GM03348 (cell line): ENCODE data around the gene PBLD.
"Not testable (repeated sequence)": the region's sequence is repeated elsewhere in the genome, so short reads cannot be mapped to it uniquely, and the experiment has no call there.

Experiments
- DNase-seq: peaks from one replicate; pipeline ENCODE4 v3.0.0; 2012; ENCODE audit warnings: low spot score

Gene PBLD

DNA sequence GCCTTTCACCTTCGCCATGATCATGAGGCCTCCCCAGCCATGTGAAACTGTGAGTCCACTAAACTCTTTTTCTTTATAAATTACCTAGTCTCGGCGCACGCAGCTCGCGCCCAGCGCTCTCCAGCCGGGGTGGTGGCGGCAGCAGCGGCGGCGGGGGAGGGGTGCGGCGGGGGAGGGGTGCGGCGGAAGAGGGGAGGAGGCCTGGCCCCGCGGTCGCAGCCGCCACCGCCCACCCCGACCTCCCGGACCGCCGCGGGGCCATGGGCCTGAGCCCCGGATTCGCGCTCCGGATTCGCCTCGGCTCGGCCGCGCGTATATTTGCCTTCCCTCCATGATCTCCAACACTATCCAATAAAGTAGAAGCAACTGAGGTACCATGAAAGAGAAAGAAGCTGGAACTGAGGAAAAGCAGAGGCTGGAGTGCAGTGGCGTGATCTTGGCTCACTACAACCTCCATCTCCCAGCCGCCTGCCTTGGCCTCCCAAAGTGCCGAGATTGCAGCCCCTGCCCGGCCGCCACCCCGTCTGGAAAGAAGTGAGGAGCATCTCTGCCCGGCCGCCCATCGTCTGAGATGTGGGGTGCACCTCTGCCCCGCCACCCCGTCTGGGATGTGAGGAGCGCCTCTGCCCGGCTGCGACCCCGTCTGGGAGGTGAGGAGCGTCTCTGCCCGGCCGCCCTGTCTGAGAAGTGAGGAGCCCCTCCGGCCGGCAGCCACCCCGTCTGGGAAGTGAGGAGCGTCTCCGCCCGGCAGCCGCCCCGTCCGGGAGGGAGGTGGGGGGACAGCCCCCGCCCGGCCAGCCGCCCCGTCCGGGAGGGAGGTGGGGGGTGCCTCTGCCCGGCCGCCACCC, 53.6 kb downstream of the PBLD start:
- DNase-seq, result not testable (repeated sequence)

DNA sequence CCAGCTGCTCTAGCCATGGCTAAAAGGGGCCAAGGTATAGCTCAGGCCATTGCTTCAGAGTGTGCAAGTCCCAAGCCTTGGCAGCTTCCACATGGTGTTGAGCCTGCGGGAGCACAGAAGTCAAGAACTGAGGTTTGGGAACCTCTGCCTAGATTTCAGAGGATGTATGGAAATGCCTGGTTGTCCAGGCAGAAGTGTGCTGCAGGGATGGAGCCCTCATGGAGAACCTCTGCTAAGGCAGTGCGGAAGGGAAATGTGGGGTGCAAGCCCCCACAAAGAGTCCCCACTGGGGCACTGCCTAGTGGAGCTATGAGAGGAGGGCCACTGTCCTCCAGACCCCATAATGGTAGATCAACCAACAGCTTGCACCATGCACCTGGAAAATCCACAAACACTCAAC, 54.9 kb downstream of the PBLD start:
- DNase-seq, result not testable (repeated sequence)

DNA sequence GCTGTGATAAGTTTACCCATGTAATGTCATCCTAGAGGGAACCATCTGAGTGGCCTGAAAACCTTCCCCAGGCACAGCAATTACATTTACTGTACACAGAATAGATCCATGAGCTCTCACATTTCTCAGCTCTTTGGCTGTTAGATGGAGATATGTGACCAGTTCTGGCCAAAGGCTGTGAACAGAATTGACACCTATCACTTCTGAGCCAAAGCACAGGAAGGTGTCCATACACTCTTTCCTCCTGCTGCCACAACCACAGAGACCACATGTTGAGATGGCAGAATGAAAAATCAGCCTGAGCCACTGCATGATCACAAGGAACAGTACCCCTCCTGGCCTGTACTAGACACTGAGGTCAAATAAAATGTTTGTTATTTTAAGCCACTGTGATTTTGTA, 56.5 kb downstream of the PBLD start:
- no peak for DNase-seq

DNA sequence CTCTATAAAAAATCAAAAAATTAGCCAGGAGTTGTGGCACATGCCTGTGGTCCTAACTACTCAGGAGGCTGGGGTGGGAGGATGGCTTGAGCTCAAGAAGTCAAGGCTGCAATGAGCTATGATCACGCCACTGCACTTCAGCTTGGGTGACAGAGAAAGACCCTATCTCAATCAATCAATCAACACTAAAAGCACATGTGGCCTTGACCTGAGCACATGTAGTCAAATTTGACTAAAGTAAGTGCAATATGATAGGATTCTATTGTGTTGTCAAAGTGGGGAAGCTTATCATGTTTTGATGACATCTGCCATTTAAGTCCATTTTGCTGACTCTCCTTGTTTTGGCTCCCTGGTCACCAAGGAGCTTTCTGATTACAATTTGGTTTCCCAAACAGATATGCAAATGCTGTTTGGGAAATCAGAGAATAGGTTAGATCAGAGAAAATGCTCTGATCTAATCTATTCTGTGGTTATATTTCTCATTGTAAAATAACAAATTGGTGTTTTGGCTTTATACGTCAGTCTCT, 57.1 kb downstream of the PBLD start:
- no peak for DNase-seq

- DNase-seq, result no peak
Measured at GRCh38 chr10:68272833-68273232, 59.9 kb downstream of the PBLD start.

GRCh38 chr10:68271196-68271882, 61.4 kb downstream of the PBLD start:
- no peak for DNase-seq

GRCh38 chr10:68269562-68270290, 63.0 kb downstream of the PBLD start:
- DNase-seq, result no peak

- DNase-seq, result no peak
Measured at GRCh38 chr10:68261132-68261856, 71.4 kb downstream of the PBLD start.

GRCh38 chr10:68253346-68253745, 79.4 kb downstream of the PBLD start:
- DNase-seq, result no peak

- no peak for DNase-seq
Measured at GRCh38 chr10:68251625-68252495, 80.9 kb downstream of the PBLD start.

GRCh38 chr10:68251151-68251550, 81.6 kb downstream of the PBLD start:
- no peak for DNase-seq

GRCh38 chr10:68249297-68249696, 83.4 kb downstream of the PBLD start:
- no peak for DNase-seq

GRCh38 chr10:68247931-68248330, 84.8 kb downstream of the PBLD start:
- no peak for DNase-seq

- not testable (repeated sequence) for DNase-seq
Measured at GRCh38 chr10:68246397-68246796, 86.3 kb downstream of the PBLD start.

DNA sequence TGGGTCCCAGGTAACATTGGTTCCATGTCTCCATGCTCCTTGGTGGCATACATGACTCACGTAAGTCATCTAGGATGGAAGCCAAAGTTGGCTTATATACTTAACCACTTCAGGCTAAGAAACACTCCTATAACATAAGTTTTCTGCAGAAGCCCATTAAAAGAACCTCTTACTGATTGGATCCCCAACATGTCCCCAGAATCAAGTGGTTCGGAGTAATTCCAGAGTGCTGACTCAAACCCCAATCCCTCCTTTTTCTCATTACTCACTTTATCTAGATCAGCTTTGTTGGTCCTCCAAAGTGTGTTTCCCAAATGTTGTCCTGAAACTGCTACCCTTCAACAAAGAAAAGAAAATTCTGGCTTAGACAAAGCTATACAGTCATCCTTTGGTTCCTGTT, 90.7 kb downstream of the PBLD start:
- DNase-seq, result no peak

GRCh38 chr10:68239596-68240150, 93.1 kb downstream of the PBLD start:
- DNase-seq, result no peak

DNA sequence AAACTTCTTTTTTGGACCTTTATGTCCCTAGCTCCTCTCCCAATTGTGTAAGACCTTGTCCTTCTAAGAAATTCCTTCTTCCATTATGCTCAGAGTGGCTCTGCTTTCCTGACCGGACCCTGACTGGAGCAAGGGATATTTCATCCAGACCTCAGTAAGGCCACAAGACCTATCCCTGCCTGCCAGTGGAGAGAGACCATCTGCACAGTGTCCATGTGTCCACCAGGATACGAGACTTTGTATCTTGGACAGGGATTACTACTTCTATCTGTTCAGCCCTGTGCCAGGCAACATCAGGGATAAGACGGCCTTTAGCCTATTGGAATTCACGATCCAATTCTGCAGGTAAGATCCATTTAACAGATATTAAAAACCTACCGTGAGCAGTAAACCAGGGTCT, 93.7 kb downstream of the PBLD start:
- DNase-seq, result no peak

- no peak for DNase-seq
Measured at GRCh38 chr10:68238371-68238770, 94.4 kb downstream of the PBLD start.

- DNase-seq, result no peak
Measured at GRCh38 chr10:68237173-68237572, 95.6 kb downstream of the PBLD start.

GRCh38 chr10:68235581-68235980, 97.1 kb downstream of the PBLD start:
- no peak for DNase-seq

GRCh38 chr10:68235111-68235510, 97.6 kb downstream of the PBLD start:
- no peak for DNase-seq
